HCT116 (cell line): ENCODE data around the gene LPXN. TPM values are rescaled to one million over a fixed set of nuclear protein-coding genes. Genes with fewer than 3 reads are reported as not detected.

Experiments used
- ATAC-seq: fragments of 200-7000 bp; cut with Tn5 transposase; 2 replicates; pipeline ENCODE4 v1.9.1; 2020; ENCODE audit warnings: mild to moderate bottlenecking, moderate library complexity
- BruUV-seq: library from RNA; stranded (reverse); fragments of 400-500 nt; replicated peaks from 2 replicates; lab custom pipeline; 2021; lab: Mats Ljungman, UMichigan
- CTCF ChIA-PET: fragments of 300-600 bp; sonication (Branson Sonifier 250); formaldehyde crosslinking; loops from one replicate; lab custom pipeline; 2021; ENCODE audit warnings: antibody characterized with exemption; lab: Charles Lee
- POLR2A ChIA-PET: fragments of 300-600, 350-600 bp; sonication (Branson Sonifier 250); formaldehyde crosslinking; loops from one replicate; lab custom pipeline; 2021; ENCODE audit warnings: antibody characterized with exemption; lab: Charles Lee
- RAD21 ChIA-PET, 2 experiments: fragments of 300-600 bp; sonication (Branson Sonifier 250); formaldehyde crosslinking; loops; one replicate each; lab custom pipeline; 2023; ENCODE audit warnings: low total read pairs in 2 of 2; ENCODE audit not compliant: uncharacterized antibody in 2 of 2, unreplicated experiment in 2 of 2, low non-redundant PET in 1 of 2; lab: Charles Lee
- DNase-seq: peaks from one replicate; pipeline ENCODE4 v3.0.0-alpha.2; 2010; ENCODE audit warnings: low read depth, low spot score
- H2AFZ ChIP-seq: fragments of 200-600 bp; shearing (Covaris generic), sonication (generic); 2 replicates; pipeline ENCODE4 v1.6.1; 2017; ENCODE audit warnings: low read depth, mixed run types, mixed read lengths, antibody characterized with exemption, low read length; ENCODE audit not compliant: poor library complexity, severe bottlenecking
- H3K27ac ChIP-seq: 2 replicates; pipeline ENCODE4 v1.5.1; 2012; ENCODE audit warnings: low read depth, low read length
- H3K27me3 ChIP-seq: fragments of 200-600 bp; sonication (generic); 2 replicates; pipeline ENCODE4 v1.6.1; 2016; ENCODE audit warnings: mixed run types, low read length, mixed read lengths; ENCODE audit not compliant: insufficient read depth
- H3K36me3 ChIP-seq, 2 experiments: fragments of 200-500 bp in 1 of 2; fragments of 200-600 bp in 1 of 2; sonication (Bioruptor generic) in 1 of 2; sonication (generic) in 1 of 2; 2 replicates each; pipeline versions ENCODE4 v1.5.1 to v1.6.1; 2014 to 2016; ENCODE audit warnings: low read length in 2 of 2, inconsistent platforms in 1 of 2, mixed read lengths in 1 of 2, mixed run types in 1 of 2; ENCODE audit not compliant: insufficient read depth in 2 of 2, control insufficient read depth in 1 of 2
- H3K4me1 ChIP-seq, 2 experiments: fragments of 200-600 bp in 1 of 2; sonication (generic) in 1 of 2; 2 replicates each; pipeline versions ENCODE4 v1.5.1 to v1.6.1; 2012 to 2017; ENCODE audit warnings: low read length in 2 of 2, inconsistent platforms in 1 of 2, mild to moderate bottlenecking in 1 of 2, mixed read lengths in 1 of 2, mixed run types in 1 of 2, moderate library complexity in 1 of 2; ENCODE audit not compliant: insufficient read depth in 2 of 2, control insufficient read depth in 1 of 2
- H3K4me2 ChIP-seq: fragments of 200-600 bp; sonication (generic); 2 replicates; pipeline ENCODE4 v1.6.1; 2017; ENCODE audit warnings: mixed run types, low read length, mixed read lengths
- H3K4me3 ChIP-seq, 2 experiments: fragments of 200-600 bp in 1 of 2; sonication (generic) in 1 of 2; replicated peaks in 1 of 2; 2 replicates each; pipeline ENCODE4 v1.5.1; 2011 to 2016; ENCODE audit warnings: low read length in 2 of 2, control low read depth in 1 of 2, low read depth in 1 of 2, mild to moderate bottlenecking in 1 of 2, mixed read lengths in 1 of 2, mixed run types in 1 of 2
- H3K79me2 ChIP-seq: fragments of 200-600 bp; sonication (generic); 2 replicates; pipeline ENCODE4 v1.6.1; 2017; ENCODE audit warnings: mild to moderate bottlenecking, mixed run types, low read length, moderate library complexity, mixed read lengths; ENCODE audit not compliant: insufficient read depth
- H3K9ac ChIP-seq: fragments of 200-600 bp; sonication (generic); 2 replicates; pipeline ENCODE4 v1.6.1; 2016; ENCODE audit warnings: low read length, mixed read lengths
- H3K9me2 ChIP-seq: fragments of 200-600 bp; sonication (generic), shearing (Covaris generic); 2 replicates; pipeline ENCODE4 v1.6.1; 2017; ENCODE audit warnings: mixed run types, mild to moderate bottlenecking, moderate library complexity; ENCODE audit not compliant: insufficient read depth
- H3K9me3 ChIP-seq, 2 experiments: fragments of 200-500 bp in 1 of 2; fragments of 200-600 bp in 1 of 2; sonication (Bioruptor generic) in 1 of 2; sonication (generic) in 1 of 2; 2 replicates each; pipeline ENCODE4 v1.6.1; 2014 to 2017; ENCODE audit warnings: low read length in 2 of 2, mixed read lengths in 2 of 2, inconsistent platforms in 1 of 2, low read depth in 1 of 2, mild to moderate bottlenecking in 1 of 2, mixed run types in 1 of 2, moderate library complexity in 1 of 2; ENCODE audit not compliant: control insufficient read depth in 1 of 2, insufficient read depth in 1 of 2
- H4K20me1 ChIP-seq: fragments of 200-600 bp; sonication (generic), shearing (Covaris generic); 2 replicates; pipeline ENCODE4 v1.6.1; 2017; ENCODE audit warnings: mixed run types, mild to moderate bottlenecking, moderate library complexity; ENCODE audit not compliant: insufficient read depth
- EZH2 ChIP-seq: fragments of 200-600 bp; sonication (generic); IDR thresholded peaks from 2 replicates; pipeline ENCODE4 v1.6.1; 2017; ENCODE audit warnings: antibody characterized with exemption, mixed run types
- EZH2phosphoT487 ChIP-seq: fragments of 200-600 bp; IDR thresholded peaks from 2 replicates; pipeline ENCODE4 v1.6.1; 2018; ENCODE audit warnings: antibody characterized with exemption, borderline replicate concordance
- FOSL1 ChIP-seq: IDR thresholded peaks from 2 replicates; pipeline ENCODE4 v1.6.1; 2012; ENCODE audit warnings: low read depth
- JUND ChIP-seq: IDR thresholded peaks from 2 replicates; pipeline ENCODE4 v1.6.1; 2012
- MAX ChIP-seq: IDR thresholded peaks from 2 replicates; pipeline ENCODE4 v1.6.1; 2012
- POLR2AphosphoS5 ChIP-seq: IDR thresholded peaks from 2 replicates; pipeline ENCODE4 v1.6.1; 2011; ENCODE audit warnings: mild to moderate bottlenecking, low read depth, low read length, moderate library complexity
- RAD21 ChIP-seq: IDR thresholded peaks from 2 replicates; pipeline ENCODE4 v1.6.1; 2012; ENCODE audit warnings: low read depth, mild to moderate bottlenecking
- SIN3A ChIP-seq: IDR thresholded peaks from 2 replicates; pipeline ENCODE4 v1.6.1; 2012; ENCODE audit warnings: low read depth
- SP1 ChIP-seq: IDR thresholded peaks from 2 replicates; pipeline ENCODE4 v1.6.1; 2012; ENCODE audit warnings: low read depth
- TCF7L2 ChIP-seq: IDR thresholded peaks from 2 replicates; pipeline ENCODE4 v1.7.0; 2011; ENCODE audit warnings: borderline replicate concordance, inconsistent platforms; ENCODE audit not compliant: insufficient read depth, insufficient read length; ENCODE audit errors: extremely low read depth
- YY1 ChIP-seq: IDR thresholded peaks from 2 replicates; pipeline ENCODE4 v1.6.1; 2011; ENCODE audit warnings: low read length, low read depth, moderate library complexity, mild to moderate bottlenecking; ENCODE audit not compliant: insufficient replicate concordance; ENCODE audit errors: extremely low read depth
- ZBTB33 ChIP-seq: IDR thresholded peaks from 2 replicates; pipeline ENCODE4 v1.6.1; 2011; ENCODE audit warnings: mild to moderate bottlenecking, low read length, moderate library complexity; ENCODE audit not compliant: insufficient replicate concordance; ENCODE audit errors: extremely low read depth
- ZNF274 ChIP-seq: fragments of 200-500 bp; sonication (Bioruptor generic); IDR thresholded peaks from 2 replicates; pipeline ENCODE4 v1.6.1; 2014; ENCODE audit warnings: mild to moderate bottlenecking, low read depth, low read length, inconsistent platforms
- intact Hi-C: fragments of 100-400 bp; cut with micrococcal nuclease; formaldehyde crosslinking; loops from 2 replicates; pipeline ENCODE4 v1.10.0; 2022
- total RNA-seq: library from RNA; stranded (reverse); gene quantifications from one replicate; pipeline ENCODE4 v1.2.1, GENCODE V29; 2021; ENCODE audit not compliant: unreplicated experiment

Gene LPXN
- total RNA-seq, 1 experiment from 2014 or later = 3.6 TPM

DNA sequence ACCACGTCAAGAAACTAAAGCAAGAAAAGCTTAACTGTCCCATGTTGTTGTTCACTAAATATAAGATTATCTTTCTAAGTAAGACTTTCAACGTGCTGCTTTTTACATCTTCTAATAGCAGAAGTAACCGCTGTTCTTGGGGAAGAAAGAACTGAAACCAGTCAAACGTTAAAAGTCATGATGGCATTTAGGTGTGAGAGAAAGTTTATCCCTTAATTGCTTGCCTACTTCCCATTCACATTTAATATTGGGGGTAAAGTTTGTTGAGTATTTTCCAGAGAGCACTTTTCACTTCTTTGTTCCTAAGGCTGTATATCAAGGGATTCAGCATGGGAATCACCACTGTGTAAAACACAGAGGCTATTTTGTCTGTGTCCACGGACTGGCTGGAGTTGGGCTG lies 68.7 kb downstream of the LPXN start:
- BruUV-seq = no TSS peak
- Histone ChIP-seq H4K20me1 (no peaks in the 10 kb centered on the region), H3K36me3 (no peaks in the 10 kb centered on the region), H3K4me3 (no peak overlapping the region), H3K9ac (no peak overlapping the region), H2AFZ (no peak overlapping the region), H3K79me2 (no peaks in the 10 kb centered on the region), H3K9me2 (no peaks in the 10 kb centered on the region), H3K4me2 (no peak overlapping the region), H3K27ac (no peak overlapping the region), H3K27me3 (0 out of 2 replicates have a peak, but pooled peaks cover 10% of the 10 kb centered on the region), H3K9me3 (no peaks in the 10 kb centered on the region), H3K4me1 (no peaks in the 10 kb centered on the region)
- no peak for TF ChIP-seq JUND
- no peak for TF ChIP-seq EZH2phosphoT487
- TF ChIP-seq FOSL1 = no peak
- TF ChIP-seq ZNF274 = no peak
- TF ChIP-seq POLR2AphosphoS5 = no peak
- ATAC-seq = no peak
- POLR2A ChIA-PET = no interaction called here
- DNase-seq = no peak
- RAD21 ChIA-PET = no interaction called here
- intact Hi-C loops = no loop called here
- CTCF ChIA-PET = no interaction called here

GRCh38 chr11:58505849-58506248 lies 69.8 kb downstream of the LPXN start:
- H3K4me3 ChIP-seq = no peak overlapping the region
- no peak for DNase-seq
- H3K36me3 ChIP-seq = no peaks in the 10 kb centered on the region
- no peak overlapping the region for H3K27ac ChIP-seq
- no peak overlapping the region for H2AFZ ChIP-seq
- H3K9ac ChIP-seq = no peak overlapping the region
- no TSS peak for BruUV-seq
- ChIA-PET POLR2A (no interaction called here), CTCF (interaction anchor here (1.1 to 1.3 kb wide), 2 partner anchors 18 to 1158 kb away, joined by 3 to 4 read pairs; no protein-coding TSS in a partner anchor), RAD21 (no interaction called here)
- intact Hi-C loops = no loop called here
- no peaks in the 10 kb centered on the region for H3K79me2 ChIP-seq
- ATAC-seq = no peak
- H3K9me3 ChIP-seq = no peaks in the 10 kb centered on the region
- H3K4me1 ChIP-seq = no peaks in the 10 kb centered on the region
- TF ChIP-seq YY1 (no peak), SIN3A (no peak), EZH2 (no peak), RAD21 (no peak), TCF7L2 (no peak), POLR2AphosphoS5 (no peak), EZH2phosphoT487 (no peak), MAX (no peak), JUND (no peak), ZBTB33 (no peak), SP1 (no peak)
- TF ChIP-seq, all 23 proteins: peak for 0
- no peak overlapping the region for H3K4me2 ChIP-seq
- H4K20me1 ChIP-seq = no peaks in the 10 kb centered on the region
- H3K27me3 ChIP-seq = 0 out of 2 replicates have a peak, but pooled peaks cover 10% of the 10 kb centered on the region
- no peaks in the 10 kb centered on the region for H3K9me2 ChIP-seq
